Bronchial epithelial cell (primary cell): ENCODE data around the gene CCDC3. TPM values are rescaled to one million over a fixed set of nuclear protein-coding genes. Genes with fewer than 3 reads are reported as not detected.

ENCODE experiments used
- DNase-seq: peaks from one replicate; pipeline ENCODE4 v3.0.0-alpha.2; 2010; ENCODE audit warnings: low read depth
- FAIRE-seq: peaks from 2 replicates; lab custom pipeline; 2011; peaks lifted over from hg19 to GRCh38; lab: Jason Lieb, UNC
- H3K27me3 ChIP-seq: 2 replicates; pipeline ENCODE4 v1.5.1; 2011; ENCODE audit warnings: low read length; ENCODE audit not compliant: control insufficient read depth, insufficient read depth
- H3K36me3 ChIP-seq: 2 replicates; pipeline ENCODE4 v1.5.1; 2011; ENCODE audit warnings: low read length; ENCODE audit not compliant: control insufficient read depth, insufficient read depth
- H3K4me3 ChIP-seq: 2 replicates; pipeline ENCODE4 v1.5.1; 2011; ENCODE audit warnings: mild to moderate bottlenecking, low read depth, low read length, control low read depth
- total RNA-seq: library from RNA; depleted of rRNA; stranded (reverse); fragments of >200 nt; gene quantifications from 2 replicates; pipeline ENCODE4 v1.2.1, GENCODE V29; 2014
- TF ChIP-seq, protein P1 (sequence below): IDR thresholded peaks from 2 replicates; pipeline ENCODE4 v1.5.1; 2011; ENCODE audit warnings: mild to moderate bottlenecking, moderate library complexity, low read length, control low read depth, inconsistent platforms; ENCODE audit not compliant: insufficient read depth, severe bottlenecking

CCDC3 gene
- total RNA-seq, 1 donor from 2014 or later = 1.8 TPM

DNA sequence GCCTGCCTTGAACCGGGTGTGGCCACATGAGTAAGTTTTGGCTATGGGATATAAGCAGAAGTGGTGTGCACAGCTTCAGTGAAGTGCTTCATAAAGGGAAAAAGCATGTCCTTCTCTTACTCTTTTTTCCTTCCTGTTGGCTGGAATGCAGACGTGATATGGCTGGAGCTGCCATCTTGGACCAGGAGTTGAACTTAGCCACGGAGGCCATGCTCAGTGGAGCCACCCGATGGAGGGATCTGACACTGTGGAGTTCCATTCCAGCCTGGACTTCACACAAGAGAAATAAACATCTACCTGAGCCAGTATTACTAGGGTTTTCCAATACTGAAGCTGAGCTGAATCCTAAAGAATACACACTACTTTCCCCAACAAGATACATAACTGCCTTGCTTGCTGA lies 52.3 kb downstream of the CCDC3 start:
- DNase-seq (no peak), FAIRE-seq (no peak)
- H3K4me3 ChIP-seq = no peak overlapping the region
- H3K36me3 ChIP-seq = no peaks in the 10 kb centered on the region
- TF ChIP-seq, protein P1, sequence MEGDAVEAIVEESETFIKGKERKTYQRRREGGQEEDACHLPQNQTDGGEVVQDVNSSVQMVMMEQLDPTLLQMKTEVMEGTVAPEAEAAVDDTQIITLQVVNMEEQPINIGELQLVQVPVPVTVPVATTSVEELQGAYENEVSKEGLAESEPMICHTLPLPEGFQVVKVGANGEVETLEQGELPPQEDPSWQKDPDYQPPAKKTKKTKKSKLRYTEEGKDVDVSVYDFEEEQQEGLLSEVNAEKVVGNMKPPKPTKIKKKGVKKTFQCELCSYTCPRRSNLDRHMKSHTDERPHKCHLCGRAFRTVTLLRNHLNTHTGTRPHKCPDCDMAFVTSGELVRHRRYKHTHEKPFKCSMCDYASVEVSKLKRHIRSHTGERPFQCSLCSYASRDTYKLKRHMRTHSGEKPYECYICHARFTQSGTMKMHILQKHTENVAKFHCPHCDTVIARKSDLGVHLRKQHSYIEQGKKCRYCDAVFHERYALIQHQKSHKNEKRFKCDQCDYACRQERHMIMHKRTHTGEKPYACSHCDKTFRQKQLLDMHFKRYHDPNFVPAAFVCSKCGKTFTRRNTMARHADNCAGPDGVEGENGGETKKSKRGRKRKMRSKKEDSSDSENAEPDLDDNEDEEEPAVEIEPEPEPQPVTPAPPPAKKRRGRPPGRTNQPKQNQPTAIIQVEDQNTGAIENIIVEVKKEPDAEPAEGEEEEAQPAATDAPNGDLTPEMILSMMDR = peak; percentile 25
- no peaks in the 10 kb centered on the region for H3K27me3 ChIP-seq

DNA sequence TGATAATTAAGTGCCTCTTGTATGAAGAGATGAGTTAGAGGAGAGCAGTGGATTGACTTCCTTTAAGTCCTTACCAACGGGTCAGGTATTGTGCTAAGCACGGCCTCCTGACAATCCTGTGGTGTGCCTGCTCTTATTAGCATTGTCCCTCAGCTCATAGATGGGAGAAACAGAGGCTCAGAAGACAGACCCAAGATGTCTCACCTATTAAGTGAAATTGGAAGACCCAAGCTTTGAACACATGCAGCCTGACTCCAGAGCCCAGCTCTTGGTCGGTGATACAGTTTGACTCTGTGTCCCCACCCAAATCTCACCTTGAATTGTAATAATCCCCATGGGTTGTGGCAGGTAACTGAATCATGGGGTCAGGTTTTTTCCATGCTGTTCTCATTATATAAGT lies 53.8 kb downstream of the CCDC3 start:
- Histone ChIP-seq H3K36me3 (no peaks in the 10 kb centered on the region), H3K27me3 (no peaks in the 10 kb centered on the region), H3K4me3 (no peak overlapping the region)
- FAIRE-seq (no peak), DNase-seq (no peak)
- TF ChIP-seq, protein P1 = no peak

DNA sequence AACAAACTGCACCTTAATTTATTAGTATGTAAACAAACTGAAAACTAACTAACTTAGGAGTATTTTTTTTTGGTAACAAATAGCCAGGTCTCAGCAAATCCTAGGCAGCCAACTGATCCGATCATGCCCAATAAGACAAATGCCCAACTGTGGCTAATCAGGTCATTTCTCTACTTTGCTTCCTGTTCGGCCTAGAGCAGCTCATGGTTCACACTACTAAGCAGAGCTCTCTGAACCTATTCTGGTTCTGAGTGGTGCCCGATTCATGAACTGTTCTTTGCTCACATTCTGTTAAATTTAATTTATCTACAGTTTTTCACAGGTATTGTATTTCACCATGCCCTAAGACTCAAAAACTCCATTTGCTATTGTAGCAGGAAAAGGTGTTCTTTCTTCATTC lies 55.1 kb downstream of the CCDC3 start:
- DNase-seq (no peak), FAIRE-seq (no peak)
- TF ChIP-seq, protein P1 = no peak
- Histone ChIP-seq H3K4me3 (no peak overlapping the region), H3K27me3 (no peaks in the 10 kb centered on the region), H3K36me3 (no peaks in the 10 kb centered on the region)

DNA sequence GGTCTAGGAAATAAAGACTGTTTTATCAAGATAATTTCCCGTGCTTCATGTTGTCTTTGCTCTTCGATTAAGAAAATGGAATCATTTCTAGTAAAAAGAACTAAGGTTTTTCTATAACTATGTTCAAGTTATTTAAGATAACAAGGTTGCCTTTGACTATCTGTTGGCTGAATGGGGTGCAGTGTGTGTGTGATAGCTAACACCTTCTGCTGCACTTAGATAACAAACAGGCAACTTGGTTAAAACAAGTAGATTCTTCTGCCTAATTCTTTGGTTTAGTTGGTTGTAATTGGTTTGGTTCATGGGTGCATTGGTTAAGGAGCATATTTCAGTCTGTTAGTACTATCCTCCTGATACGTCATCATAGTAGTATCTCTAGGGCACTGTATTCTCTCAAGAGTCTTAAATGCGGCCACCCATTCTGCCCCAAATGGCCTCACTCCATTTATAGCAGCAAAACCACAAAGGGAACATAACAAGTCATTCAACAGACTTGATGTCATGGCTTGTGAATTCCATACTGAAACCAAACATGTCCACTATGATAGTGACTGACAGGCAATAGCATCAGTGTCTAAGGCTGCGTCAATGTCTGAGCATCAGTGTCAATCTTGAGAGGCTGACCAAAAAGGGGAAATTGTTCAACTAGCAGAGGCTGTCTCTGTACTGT lies 55.7 kb downstream of the CCDC3 start:
- FAIRE-seq (peak; percentile 40), DNase-seq (no peak)
- no peaks in the 10 kb centered on the region for H3K27me3 ChIP-seq
- TF ChIP-seq, protein P1 = no peak
- H3K36me3 ChIP-seq = no peaks in the 10 kb centered on the region
- no peak overlapping the region for H3K4me3 ChIP-seq

DNA sequence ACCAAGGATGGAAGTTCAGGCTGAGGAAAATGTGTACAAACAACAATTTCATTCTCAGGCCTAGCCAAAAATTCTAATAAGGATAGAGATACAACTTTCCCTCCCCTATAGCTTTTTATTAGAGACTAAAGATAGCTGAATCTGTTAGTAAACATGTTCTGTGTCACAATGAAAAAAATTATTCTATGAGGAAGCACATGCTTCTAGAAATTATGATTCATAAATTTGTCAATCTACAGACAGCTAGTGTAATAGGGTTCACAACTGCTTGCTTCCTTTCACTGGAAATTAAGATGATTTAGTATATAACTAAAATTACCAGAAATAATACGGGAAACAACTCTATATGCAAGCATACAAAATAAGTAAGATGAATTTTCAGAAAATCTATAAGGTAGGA lies 56.6 kb downstream of the CCDC3 start:
- TF ChIP-seq, protein P1 = no peak
- no peak for FAIRE-seq
- DNase-seq = peak; percentile 48

DNA sequence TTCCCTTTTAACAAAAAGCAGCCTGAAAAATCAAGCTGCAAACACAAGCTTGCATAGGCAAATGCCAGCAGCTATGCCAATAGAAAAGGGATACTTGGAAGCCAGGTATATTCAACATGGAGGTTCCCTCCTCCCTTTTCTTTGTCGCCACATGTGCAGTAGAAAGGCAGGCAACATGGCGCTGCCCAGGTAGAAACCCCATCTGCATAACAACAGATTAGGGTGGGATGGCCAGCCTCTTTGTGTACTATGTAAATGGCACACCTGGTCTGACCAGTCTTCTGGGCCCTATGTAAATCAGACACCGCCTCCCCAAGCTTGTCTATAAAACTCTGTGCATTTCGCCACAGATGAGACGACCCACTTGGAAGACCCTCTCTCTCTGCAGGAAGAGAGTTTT lies 58.1 kb downstream of the CCDC3 start:
- Histone ChIP-seq H3K36me3 (no peaks in the 10 kb centered on the region), H3K4me3 (no peak overlapping the region), H3K27me3 (no peaks in the 10 kb centered on the region)
- TF ChIP-seq, protein P1 = no peak
- FAIRE-seq (no peak), DNase-seq (no peak)

More for the DNA sequence above, 56.6 kb downstream of the CCDC3 start:
- Histone ChIP-seq H3K27me3 (no peaks in the 10 kb centered on the region), H3K4me3 (no peak overlapping the region), H3K36me3 (no peaks in the 10 kb centered on the region)
